Liver (tissue), 3 donors: ENCODE results near the gene SPAG16.

Experiments
- EGR1 ChIP-seq, 2 donors: IDR thresholded peaks; 2 replicates each; pipeline ENCODE4 v1.6.1; 2016 to 2018; ENCODE audit warnings: antibody characterized with exemption in 2 of 2, low read depth in 2 of 2
- FOXA2 ChIP-seq: IDR thresholded peaks from 2 replicates; pipeline ENCODE4 v1.6.1; 2016; ENCODE audit warnings: antibody characterized with exemption
- HNF4G ChIP-seq: IDR thresholded peaks from 2 replicates; pipeline ENCODE4 v1.6.1; 2016; ENCODE audit warnings: antibody characterized with exemption
- JUND ChIP-seq, 2 donors: IDR thresholded peaks; 2 replicates each; pipeline ENCODE4 v1.6.1; 2016; ENCODE audit warnings: antibody characterized with exemption in 2 of 2
- RAD21 ChIP-seq, 2 donors: IDR thresholded peaks; 2 replicates each; pipeline ENCODE4 v1.6.1; 2016; ENCODE audit warnings: antibody characterized with exemption in 2 of 2, mild to moderate bottlenecking in 2 of 2
- RXRA ChIP-seq, 2 donors: IDR thresholded peaks; 2 replicates each; pipeline ENCODE4 v1.6.1; 2017 to 2018; ENCODE audit warnings: antibody characterized with exemption in 2 of 2, mild to moderate bottlenecking in 1 of 2
- SP1 ChIP-seq: IDR thresholded peaks from 2 replicates; pipeline ENCODE4 v1.6.1; 2018; ENCODE audit warnings: antibody characterized with exemption, mild to moderate bottlenecking
- TAF1 ChIP-seq: conservative IDR thresholded peaks from 2 replicates; pipeline ENCODE4 v1.6.1; 2016; ENCODE audit warnings: antibody characterized with exemption, mild to moderate bottlenecking
- YY1 ChIP-seq: IDR thresholded peaks from 2 replicates; pipeline ENCODE4 v1.6.1; 2016; ENCODE audit warnings: antibody characterized with exemption, mild to moderate bottlenecking
- ZBTB33 ChIP-seq: IDR thresholded peaks from 2 replicates; pipeline ENCODE4 v1.6.1; 2016; ENCODE audit warnings: antibody characterized with exemption
- TF ChIP-seq, protein P1 (sequence below): fragments of 150-350 bp; IDR thresholded peaks from 2 replicates; pipeline ENCODE4 v1.5.1; 2017; ENCODE audit warnings: improper control_type of control experiment, low read depth, low read length; ENCODE audit not compliant: missing input control
- TF ChIP-seq, protein P2 (sequence below): IDR thresholded peaks from 2 replicates; pipeline ENCODE4 v1.6.1; 2016; ENCODE audit warnings: antibody characterized with exemption, mild to moderate bottlenecking
- TF ChIP-seq, protein P3 (sequence below): IDR thresholded peaks from 2 replicates; pipeline ENCODE4 v1.6.1; 2016; ENCODE audit warnings: antibody characterized with exemption
- TF ChIP-seq, protein P4 (sequence below): IDR thresholded peaks from 2 replicates; pipeline ENCODE4 v1.6.1; 2016; ENCODE audit warnings: antibody characterized with exemption
- donor health status: healthy.
- donor health status: healthy.

GRCh38 chr2:214320211-214320610 is 1035.9 kb downstream of the SPAG16 start:
- TF ChIP-seq, protein P1, sequence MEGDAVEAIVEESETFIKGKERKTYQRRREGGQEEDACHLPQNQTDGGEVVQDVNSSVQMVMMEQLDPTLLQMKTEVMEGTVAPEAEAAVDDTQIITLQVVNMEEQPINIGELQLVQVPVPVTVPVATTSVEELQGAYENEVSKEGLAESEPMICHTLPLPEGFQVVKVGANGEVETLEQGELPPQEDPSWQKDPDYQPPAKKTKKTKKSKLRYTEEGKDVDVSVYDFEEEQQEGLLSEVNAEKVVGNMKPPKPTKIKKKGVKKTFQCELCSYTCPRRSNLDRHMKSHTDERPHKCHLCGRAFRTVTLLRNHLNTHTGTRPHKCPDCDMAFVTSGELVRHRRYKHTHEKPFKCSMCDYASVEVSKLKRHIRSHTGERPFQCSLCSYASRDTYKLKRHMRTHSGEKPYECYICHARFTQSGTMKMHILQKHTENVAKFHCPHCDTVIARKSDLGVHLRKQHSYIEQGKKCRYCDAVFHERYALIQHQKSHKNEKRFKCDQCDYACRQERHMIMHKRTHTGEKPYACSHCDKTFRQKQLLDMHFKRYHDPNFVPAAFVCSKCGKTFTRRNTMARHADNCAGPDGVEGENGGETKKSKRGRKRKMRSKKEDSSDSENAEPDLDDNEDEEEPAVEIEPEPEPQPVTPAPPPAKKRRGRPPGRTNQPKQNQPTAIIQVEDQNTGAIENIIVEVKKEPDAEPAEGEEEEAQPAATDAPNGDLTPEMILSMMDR: no peak
- TF ChIP-seq, protein P2, sequence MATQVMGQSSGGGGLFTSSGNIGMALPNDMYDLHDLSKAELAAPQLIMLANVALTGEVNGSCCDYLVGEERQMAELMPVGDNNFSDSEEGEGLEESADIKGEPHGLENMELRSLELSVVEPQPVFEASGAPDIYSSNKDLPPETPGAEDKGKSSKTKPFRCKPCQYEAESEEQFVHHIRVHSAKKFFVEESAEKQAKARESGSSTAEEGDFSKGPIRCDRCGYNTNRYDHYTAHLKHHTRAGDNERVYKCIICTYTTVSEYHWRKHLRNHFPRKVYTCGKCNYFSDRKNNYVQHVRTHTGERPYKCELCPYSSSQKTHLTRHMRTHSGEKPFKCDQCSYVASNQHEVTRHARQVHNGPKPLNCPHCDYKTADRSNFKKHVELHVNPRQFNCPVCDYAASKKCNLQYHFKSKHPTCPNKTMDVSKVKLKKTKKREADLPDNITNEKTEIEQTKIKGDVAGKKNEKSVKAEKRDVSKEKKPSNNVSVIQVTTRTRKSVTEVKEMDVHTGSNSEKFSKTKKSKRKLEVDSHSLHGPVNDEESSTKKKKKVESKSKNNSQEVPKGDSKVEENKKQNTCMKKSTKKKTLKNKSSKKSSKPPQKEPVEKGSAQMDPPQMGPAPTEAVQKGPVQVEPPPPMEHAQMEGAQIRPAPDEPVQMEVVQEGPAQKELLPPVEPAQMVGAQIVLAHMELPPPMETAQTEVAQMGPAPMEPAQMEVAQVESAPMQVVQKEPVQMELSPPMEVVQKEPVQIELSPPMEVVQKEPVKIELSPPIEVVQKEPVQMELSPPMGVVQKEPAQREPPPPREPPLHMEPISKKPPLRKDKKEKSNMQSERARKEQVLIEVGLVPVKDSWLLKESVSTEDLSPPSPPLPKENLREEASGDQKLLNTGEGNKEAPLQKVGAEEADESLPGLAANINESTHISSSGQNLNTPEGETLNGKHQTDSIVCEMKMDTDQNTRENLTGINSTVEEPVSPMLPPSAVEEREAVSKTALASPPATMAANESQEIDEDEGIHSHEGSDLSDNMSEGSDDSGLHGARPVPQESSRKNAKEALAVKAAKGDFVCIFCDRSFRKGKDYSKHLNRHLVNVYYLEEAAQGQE: no peak
- TF ChIP-seq YY1 (no peak), RXRA (IDR thresholded peaks at IDR 0.05) (no peak), EGR1 (IDR thresholded peaks at IDR 0.05; ENCODE audit: low read depth in 2 of 2) (no peak), TAF1 (no peak), FOXA2 (no peak), RAD21 (IDR thresholded peaks at IDR 0.05) (no peak), JUND (IDR thresholded peaks at IDR 0.05) (no peak), SP1 (no peak), HNF4G (no peak), ZBTB33 (no peak)
- TF ChIP-seq, protein P3, sequence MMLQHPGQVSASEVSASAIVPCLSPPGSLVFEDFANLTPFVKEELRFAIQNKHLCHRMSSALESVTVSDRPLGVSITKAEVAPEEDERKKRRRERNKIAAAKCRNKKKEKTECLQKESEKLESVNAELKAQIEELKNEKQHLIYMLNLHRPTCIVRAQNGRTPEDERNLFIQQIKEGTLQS: no peak
- TF ChIP-seq, protein P4, sequence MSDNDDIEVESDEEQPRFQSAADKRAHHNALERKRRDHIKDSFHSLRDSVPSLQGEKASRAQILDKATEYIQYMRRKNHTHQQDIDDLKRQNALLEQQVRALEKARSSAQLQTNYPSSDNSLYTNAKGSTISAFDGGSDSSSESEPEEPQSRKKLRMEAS: no peak
